ENCODE data around the gene PSTPIP2. TPM values are rescaled to one million over a fixed set of nuclear protein-coding genes. Genes with fewer than 3 reads are reported as not detected.

The PSTPIP2 gene
- total and polyA plus RNA-seq, 4 donors = 4.0 to 14.7 (median 8.6) TPM

DNA sequence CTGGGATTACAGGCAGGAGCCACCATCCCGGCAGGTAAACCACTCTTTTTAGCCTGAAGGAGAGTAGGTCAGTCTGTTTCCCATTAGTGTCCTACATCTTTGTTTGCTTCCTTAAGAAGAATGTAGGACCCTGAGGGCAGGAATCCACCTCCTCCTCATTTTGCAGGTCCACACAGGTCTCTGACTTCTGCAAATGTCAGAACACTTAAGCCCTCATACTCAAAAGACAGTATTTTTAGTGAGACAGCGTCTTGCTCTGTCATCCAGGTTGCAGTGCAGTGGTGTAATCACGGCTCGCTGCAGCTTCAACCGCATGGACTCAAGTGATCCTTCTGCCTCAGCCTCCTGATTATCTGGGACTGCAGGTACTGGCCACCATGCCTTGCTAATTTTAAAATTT, 9.3 kb downstream of the PSTPIP2 start:
- Histone ChIP-seq H3K27ac (ENCODE audit: low read depth in 1 of 2, low read length in 2 of 2) (no peak overlapping the region), H3K36me3 (ENCODE audit: control insufficient read depth in 4 of 4, insufficient read depth in 3 of 4, low read depth in 1 of 4, low read length in 3 of 4) (no peaks in the 10 kb centered on the region), H3K9me3 (ENCODE audit: control insufficient read depth in 4 of 4, low read length in 3 of 4) (no peaks in the 10 kb centered on the region), H3K27me3 (ENCODE audit: control insufficient read depth in 4 of 4, insufficient read depth in 4 of 4, low read length in 3 of 4) (no peaks in the 10 kb centered on the region), H3K4me3 (ENCODE audit: low read depth in 1 of 3, low read length in 3 of 3) (no peak overlapping the region), H3K9ac (ENCODE audit: low read depth in 1 of 2, low read length in 2 of 2) (no peak overlapping the region), H3K4me1 (ENCODE audit: control insufficient read depth in 4 of 4, insufficient read depth in 4 of 4, low read length in 3 of 4) (peaks cover 0 to 5% (median under 1%) of the 10 kb centered on the region in 4 donors)
- TF ChIP-seq, protein P1, sequence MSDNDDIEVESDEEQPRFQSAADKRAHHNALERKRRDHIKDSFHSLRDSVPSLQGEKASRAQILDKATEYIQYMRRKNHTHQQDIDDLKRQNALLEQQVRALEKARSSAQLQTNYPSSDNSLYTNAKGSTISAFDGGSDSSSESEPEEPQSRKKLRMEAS (IDR thresholded peaks at IDR 0.05) = no peak
- TF ChIP-seq RXRA (IDR thresholded peaks at IDR 0.05) (no peak), FOXA1 (IDR thresholded peaks at IDR 0.05) (no peak)
- TF ChIP-seq, protein P2, sequence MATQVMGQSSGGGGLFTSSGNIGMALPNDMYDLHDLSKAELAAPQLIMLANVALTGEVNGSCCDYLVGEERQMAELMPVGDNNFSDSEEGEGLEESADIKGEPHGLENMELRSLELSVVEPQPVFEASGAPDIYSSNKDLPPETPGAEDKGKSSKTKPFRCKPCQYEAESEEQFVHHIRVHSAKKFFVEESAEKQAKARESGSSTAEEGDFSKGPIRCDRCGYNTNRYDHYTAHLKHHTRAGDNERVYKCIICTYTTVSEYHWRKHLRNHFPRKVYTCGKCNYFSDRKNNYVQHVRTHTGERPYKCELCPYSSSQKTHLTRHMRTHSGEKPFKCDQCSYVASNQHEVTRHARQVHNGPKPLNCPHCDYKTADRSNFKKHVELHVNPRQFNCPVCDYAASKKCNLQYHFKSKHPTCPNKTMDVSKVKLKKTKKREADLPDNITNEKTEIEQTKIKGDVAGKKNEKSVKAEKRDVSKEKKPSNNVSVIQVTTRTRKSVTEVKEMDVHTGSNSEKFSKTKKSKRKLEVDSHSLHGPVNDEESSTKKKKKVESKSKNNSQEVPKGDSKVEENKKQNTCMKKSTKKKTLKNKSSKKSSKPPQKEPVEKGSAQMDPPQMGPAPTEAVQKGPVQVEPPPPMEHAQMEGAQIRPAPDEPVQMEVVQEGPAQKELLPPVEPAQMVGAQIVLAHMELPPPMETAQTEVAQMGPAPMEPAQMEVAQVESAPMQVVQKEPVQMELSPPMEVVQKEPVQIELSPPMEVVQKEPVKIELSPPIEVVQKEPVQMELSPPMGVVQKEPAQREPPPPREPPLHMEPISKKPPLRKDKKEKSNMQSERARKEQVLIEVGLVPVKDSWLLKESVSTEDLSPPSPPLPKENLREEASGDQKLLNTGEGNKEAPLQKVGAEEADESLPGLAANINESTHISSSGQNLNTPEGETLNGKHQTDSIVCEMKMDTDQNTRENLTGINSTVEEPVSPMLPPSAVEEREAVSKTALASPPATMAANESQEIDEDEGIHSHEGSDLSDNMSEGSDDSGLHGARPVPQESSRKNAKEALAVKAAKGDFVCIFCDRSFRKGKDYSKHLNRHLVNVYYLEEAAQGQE (IDR thresholded peaks at IDR 0.05) = no peak
- 97% methylated on average over 5 of the region's 5 CpGs for WGBS
- no peak for DNase-seq (ENCODE audit: low spot score)

DNA sequence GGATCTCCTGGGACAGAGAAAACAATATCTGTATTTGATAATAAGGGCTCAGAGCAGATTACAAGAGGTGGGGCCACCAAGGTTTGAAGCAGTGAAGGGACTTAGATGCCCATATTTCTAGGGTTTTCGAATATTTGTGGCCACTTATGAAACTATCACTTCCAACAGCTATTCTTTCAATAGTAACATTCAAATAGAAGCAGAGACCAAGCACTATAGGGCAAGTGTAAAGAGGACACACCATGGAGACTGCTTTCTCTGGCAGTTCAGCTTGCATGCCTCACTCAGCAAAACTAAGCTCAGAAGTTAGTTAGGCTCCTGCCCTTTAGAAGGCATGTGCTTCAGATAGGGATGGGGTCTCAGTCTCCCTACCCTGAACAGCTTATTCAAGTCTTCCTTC, 10.3 kb downstream of the PSTPIP2 start:
- H3K4me1 ChIP-seq (ENCODE audit: control insufficient read depth in 4 of 4, insufficient read depth in 4 of 4, low read length in 3 of 4) = peaks cover 0 to 5% (median 0%) of the 10 kb centered on the region in 4 donors
- H3K27ac ChIP-seq (ENCODE audit: low read depth in 1 of 2, low read length in 2 of 2) = no peak overlapping the region
- no peaks in the 10 kb centered on the region for H3K36me3 ChIP-seq (ENCODE audit: control insufficient read depth in 4 of 4, insufficient read depth in 3 of 4, low read depth in 1 of 4, low read length in 3 of 4)
- WGBS = 95% methylated on average over 1 of the region's 1 CpG
- TF ChIP-seq GABPA (IDR thresholded peaks at IDR 0.05 in 1 of 2, conservative IDR thresholded peaks at IDR 0.05 in 1 of 2) = no peak
- no peak for TF ChIP-seq FOXA1 (IDR thresholded peaks at IDR 0.05)
- no peak for TF ChIP-seq NR2F2 (IDR thresholded peaks at IDR 0.05)
- TF ChIP-seq JUND (IDR thresholded peaks at IDR 0.05) = no peak
- no peak for TF ChIP-seq RAD21 (IDR thresholded peaks at IDR 0.05)
- TF ChIP-seq SP1 (IDR thresholded peaks at IDR 0.05) = no peak
- TF ChIP-seq TAF1 (conservative IDR thresholded peaks at IDR 0.05) = no peak
- TF ChIP-seq, protein P3, sequence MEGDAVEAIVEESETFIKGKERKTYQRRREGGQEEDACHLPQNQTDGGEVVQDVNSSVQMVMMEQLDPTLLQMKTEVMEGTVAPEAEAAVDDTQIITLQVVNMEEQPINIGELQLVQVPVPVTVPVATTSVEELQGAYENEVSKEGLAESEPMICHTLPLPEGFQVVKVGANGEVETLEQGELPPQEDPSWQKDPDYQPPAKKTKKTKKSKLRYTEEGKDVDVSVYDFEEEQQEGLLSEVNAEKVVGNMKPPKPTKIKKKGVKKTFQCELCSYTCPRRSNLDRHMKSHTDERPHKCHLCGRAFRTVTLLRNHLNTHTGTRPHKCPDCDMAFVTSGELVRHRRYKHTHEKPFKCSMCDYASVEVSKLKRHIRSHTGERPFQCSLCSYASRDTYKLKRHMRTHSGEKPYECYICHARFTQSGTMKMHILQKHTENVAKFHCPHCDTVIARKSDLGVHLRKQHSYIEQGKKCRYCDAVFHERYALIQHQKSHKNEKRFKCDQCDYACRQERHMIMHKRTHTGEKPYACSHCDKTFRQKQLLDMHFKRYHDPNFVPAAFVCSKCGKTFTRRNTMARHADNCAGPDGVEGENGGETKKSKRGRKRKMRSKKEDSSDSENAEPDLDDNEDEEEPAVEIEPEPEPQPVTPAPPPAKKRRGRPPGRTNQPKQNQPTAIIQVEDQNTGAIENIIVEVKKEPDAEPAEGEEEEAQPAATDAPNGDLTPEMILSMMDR (IDR thresholded peaks at IDR 0.05; ENCODE audit: low read depth, low read length, missing input control) = no peak
- TF ChIP-seq, protein P1 (IDR thresholded peaks at IDR 0.05) = no peak
- TF ChIP-seq FOXA2 (IDR thresholded peaks at IDR 0.05) = no peak
- no peaks in the 10 kb centered on the region for H3K27me3 ChIP-seq (ENCODE audit: control insufficient read depth in 4 of 4, insufficient read depth in 4 of 4, low read length in 3 of 4)
- H3K9me3 ChIP-seq (ENCODE audit: control insufficient read depth in 4 of 4, low read length in 3 of 4) = no peaks in the 10 kb centered on the region
- no peak overlapping the region for H3K4me3 ChIP-seq (ENCODE audit: low read depth in 1 of 3, low read length in 3 of 3)
- DNase-seq (ENCODE audit: low spot score) = no peak
- no peak overlapping the region for H3K9ac ChIP-seq (ENCODE audit: low read depth in 1 of 2, low read length in 2 of 2)

DNA sequence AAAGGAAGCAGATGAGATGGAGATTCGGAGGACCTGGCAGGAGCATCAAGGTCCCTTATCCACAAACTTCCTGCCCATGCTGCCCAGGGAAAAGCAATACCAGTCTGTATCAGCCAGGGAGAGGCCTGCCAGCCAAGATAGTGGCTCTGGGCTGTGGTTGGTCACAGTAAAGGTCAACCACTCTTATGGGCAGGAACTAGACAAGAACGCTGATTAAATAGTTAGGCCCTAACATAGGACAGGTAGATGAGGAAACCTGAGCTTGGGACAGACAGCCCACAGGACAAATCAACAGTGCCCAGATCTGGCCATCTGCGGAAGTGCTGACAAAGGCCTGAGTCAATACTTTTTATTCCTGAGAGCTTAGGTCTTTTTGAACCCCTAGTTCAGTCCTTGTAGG, 10.7 kb downstream of the PSTPIP2 start:
- Histone ChIP-seq H3K4me1 (ENCODE audit: control insufficient read depth in 4 of 4, insufficient read depth in 4 of 4, low read length in 3 of 4) (peaks cover 0 to 5% (median 0%) of the 10 kb centered on the region in 4 donors), H3K9ac (ENCODE audit: low read depth in 1 of 2, low read length in 2 of 2) (no peak overlapping the region), H3K27ac (ENCODE audit: low read depth in 1 of 2, low read length in 2 of 2) (no peak overlapping the region), H3K27me3 (ENCODE audit: control insufficient read depth in 4 of 4, insufficient read depth in 4 of 4, low read length in 3 of 4) (no peaks in the 10 kb centered on the region), H3K4me3 (ENCODE audit: low read depth in 1 of 3, low read length in 3 of 3) (no peak overlapping the region), H3K36me3 (ENCODE audit: control insufficient read depth in 4 of 4, insufficient read depth in 3 of 4, low read depth in 1 of 4, low read length in 3 of 4) (no peaks in the 10 kb centered on the region), H3K9me3 (ENCODE audit: control insufficient read depth in 4 of 4, low read length in 3 of 4) (no peaks in the 10 kb centered on the region)
- DNase-seq (ENCODE audit: low spot score) = no peak
- WGBS = 68% methylated on average over 3 of the region's 3 CpGs
- TF ChIP-seq, protein P4, sequence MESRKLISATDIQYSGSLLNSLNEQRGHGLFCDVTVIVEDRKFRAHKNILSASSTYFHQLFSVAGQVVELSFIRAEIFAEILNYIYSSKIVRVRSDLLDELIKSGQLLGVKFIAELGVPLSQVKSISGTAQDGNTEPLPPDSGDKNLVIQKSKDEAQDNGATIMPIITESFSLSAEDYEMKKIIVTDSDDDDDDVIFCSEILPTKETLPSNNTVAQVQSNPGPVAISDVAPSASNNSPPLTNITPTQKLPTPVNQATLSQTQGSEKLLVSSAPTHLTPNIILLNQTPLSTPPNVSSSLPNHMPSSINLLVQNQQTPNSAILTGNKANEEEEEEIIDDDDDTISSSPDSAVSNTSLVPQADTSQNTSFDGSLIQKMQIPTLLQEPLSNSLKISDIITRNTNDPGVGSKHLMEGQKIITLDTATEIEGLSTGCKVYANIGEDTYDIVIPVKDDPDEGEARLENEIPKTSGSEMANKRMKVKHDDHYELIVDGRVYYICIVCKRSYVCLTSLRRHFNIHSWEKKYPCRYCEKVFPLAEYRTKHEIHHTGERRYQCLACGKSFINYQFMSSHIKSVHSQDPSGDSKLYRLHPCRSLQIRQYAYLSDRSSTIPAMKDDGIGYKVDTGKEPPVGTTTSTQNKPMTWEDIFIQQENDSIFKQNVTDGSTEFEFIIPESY (IDR thresholded peaks at IDR 0.05) = no peak
- TF ChIP-seq EGR1 (IDR thresholded peaks at IDR 0.05; ENCODE audit: low read depth in 2 of 2) (no peak), HNF4A (conservative IDR thresholded peaks at IDR 0.05) (peak; percentile 27 to 40), HNF4G (IDR thresholded peaks at IDR 0.05) (no peak), JUND (IDR thresholded peaks at IDR 0.05) (no peak), NR2F2 (IDR thresholded peaks at IDR 0.05) (no peak), RXRA (IDR thresholded peaks at IDR 0.05) (peak; percentile 39 to 53)
- TF ChIP-seq, protein P3 (IDR thresholded peaks at IDR 0.05; ENCODE audit: low read depth, low read length, missing input control) = no peak
- TF ChIP-seq, protein P1 (IDR thresholded peaks at IDR 0.05) = no peak
